Activated naive CD4-positive, alpha-beta T cell treated with anti-CD3 and anti-CD28 coated beads, Interleukin-2, amount 50 U/mL, for 16 hours (primary cell): Measurements from ENCODE around the gene DHX8.

Experiments used
- DNase-seq: peaks from one replicate; pipeline ENCODE4 v3.0.0-alpha.2; 2020

The DHX8 gene

DNA sequence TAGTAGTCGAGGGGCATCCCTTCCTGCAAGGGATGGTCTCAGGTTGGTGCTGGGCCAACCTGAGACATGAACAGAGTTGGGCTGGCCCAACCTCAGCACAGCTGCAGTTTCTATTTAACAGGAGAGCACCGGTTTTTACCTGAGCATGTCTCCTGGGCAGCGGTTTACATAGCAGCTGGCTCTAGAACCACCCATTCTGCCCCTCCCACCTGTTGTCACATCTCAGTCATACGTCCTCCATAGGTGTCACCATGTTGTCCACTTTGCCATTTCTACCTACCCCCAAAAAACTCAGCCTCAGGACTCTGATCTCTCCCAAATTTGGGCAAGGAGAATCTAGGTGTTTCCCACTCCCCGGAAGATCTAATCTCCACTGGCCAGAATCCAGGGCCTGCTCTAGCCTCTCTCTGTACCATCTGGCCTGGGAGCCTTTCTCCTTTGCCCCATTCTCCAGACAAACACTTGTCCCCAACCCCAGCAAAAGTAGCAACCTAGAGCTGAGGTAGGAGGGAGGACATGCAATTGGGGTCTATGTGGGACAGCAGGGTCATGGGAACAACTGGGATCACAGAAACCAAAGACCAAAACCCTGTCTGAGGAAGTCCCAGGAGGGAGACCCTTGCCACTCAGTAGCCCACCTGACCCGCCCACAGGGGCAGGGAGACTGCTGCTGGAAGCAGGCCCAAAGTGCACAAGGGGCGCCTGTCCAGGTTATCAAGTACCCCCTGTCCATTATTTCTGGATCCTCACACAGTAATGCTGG, 43.3 kb downstream of the DHX8 start:
- no peak for DNase-seq

DNA sequence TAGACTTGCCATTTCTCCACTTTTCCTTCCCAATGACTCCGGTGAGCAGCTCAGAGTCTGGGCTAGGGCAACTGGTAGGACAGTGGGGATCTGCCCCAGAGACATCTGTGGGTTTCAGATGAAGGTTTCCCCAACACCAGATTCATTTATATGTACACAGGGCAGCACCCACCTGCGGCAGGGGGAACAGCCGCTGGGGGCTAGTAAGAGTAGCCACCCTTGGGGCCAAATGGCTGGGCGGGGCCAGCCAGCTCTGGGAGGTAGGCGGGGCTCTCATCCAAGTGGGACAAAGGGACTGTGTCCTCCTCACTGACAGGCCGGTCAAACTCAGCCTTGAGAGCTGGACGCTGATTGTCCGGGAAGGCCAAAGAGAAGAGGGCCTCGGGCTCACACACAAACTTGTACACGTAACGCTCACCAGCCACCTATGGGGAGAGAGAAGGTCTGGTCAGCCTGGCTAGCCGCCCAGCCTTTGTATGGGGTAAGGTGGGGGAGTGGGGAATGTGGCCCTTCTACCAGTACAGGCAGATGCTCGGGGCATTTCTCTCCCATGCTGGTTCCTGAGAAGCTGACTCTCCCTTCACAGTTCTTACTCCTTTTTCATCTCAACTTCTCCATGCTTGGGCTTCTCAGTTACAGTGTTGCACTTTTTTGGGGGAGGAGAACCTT, 44.7 kb downstream of the DHX8 start:
- DNase-seq = no peak

- DNase-seq = no peak
Measured at GRCh38 chr17:43528988-43529814, 45.4 kb downstream of the DHX8 start.

DNA sequence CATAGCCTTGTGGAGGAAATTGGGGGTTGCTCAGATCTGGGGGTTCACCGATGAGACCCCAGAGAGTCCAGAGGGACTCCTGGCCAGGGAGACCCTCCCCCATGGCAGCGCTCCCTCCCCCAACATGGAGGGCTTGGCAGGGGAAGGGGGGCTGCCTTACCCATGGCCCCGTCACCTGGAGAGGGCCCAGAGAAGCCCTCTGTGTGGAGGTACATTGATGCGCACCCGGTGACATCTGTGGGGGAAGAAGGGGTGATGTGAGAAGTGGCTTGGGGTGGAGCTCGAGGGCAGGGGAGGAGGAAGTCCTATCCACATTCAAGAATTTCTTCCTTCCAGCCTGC, 46.1 kb downstream of the DHX8 start:
- no peak for DNase-seq

- DNase-seq = no peak
Measured at GRCh38 chr17:43530288-43531081, 46.7 kb downstream of the DHX8 start.

DNA sequence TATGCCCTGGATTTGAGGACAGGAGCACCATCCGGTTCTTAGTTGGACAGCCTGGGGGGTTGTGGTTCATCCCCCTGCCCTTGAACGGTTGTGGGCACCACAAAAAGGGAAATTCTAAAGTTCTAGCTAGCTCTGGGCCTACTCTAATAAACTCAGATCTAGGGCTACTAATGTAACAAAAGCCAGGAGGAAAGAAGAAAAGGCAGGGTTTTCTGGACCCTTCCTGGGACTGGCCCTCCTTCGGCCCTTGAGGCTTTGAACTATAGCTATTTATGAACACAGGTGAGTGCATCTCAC, 47.3 kb downstream of the DHX8 start:
- no peak for DNase-seq

GRCh38 chr17:43531955-43532354, 48.2 kb downstream of the DHX8 start:
- DNase-seq = no peak

DNA sequence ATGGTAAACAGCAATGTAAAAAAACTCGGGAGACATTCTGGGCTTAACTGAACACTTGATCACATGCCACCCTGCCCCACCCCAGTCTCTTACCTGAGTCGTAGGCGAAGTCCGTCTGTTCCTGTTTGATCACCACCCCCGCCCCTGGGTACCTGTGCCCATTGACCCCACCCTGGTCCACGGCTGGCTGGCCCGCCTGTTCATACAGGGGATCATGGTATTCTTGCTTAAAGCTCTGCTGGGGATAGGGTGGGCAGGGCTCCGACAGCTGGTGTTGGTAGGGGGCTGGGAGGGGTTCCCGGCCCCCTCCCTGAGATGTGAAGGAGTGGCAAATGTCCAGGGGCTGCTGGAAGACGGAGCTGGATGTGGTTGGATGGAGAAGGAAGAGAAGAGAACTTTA, 48.8 kb downstream of the DHX8 start:
- no peak for DNase-seq

GRCh38 chr17:43533699-43534098, 49.9 kb downstream of the DHX8 start:
- no peak for DNase-seq

GRCh38 chr17:43534909-43535308, 51.1 kb downstream of the DHX8 start:
- DNase-seq = no peak

- no peak for DNase-seq
Measured at GRCh38 chr17:43536236-43536992, 52.6 kb downstream of the DHX8 start.

- no peak for DNase-seq
Measured at GRCh38 chr17:43540821-43541674, 57.3 kb downstream of the DHX8 start.

- no peak for DNase-seq
Measured at GRCh38 chr17:43542859-43543258, 59.1 kb downstream of the DHX8 start.

DNA sequence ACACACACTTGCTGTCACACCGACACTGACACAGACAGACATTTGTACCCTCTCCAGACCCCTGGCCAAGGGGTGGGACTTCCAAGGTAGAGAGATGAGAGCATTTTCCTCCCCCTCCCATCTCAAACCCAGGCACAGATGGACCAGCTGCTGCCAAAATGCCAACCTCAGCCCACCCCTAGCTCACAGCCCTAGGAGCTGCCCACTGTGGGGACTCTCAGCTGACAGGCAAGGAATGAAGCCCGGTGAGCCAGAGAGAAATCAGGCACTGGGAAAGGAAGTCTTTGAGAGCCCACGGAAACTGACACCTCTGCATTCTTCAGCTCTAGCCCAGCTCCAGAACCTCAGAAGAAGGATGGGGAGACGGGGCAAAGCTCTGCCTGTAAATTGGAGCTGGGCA, 59.5 kb downstream of the DHX8 start:
- no peak for DNase-seq

GRCh38 chr17:43543771-43544575, 60.2 kb downstream of the DHX8 start:
- no peak for DNase-seq

DNA sequence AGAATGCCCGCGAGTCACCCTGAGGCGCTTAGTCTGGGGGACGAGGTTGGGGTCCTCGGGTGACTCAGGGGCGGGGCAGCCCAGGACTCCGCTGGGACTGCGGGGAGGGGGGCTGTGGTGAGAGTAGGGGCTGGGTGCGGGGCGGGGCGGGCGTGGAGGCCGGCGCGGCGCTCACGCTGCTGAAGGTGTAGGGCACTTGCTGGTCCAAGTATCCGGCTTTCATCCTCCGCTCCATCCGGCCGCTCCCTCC, 61.5 kb downstream of the DHX8 start:
- DNase-seq = peak; percentile 29

DNA sequence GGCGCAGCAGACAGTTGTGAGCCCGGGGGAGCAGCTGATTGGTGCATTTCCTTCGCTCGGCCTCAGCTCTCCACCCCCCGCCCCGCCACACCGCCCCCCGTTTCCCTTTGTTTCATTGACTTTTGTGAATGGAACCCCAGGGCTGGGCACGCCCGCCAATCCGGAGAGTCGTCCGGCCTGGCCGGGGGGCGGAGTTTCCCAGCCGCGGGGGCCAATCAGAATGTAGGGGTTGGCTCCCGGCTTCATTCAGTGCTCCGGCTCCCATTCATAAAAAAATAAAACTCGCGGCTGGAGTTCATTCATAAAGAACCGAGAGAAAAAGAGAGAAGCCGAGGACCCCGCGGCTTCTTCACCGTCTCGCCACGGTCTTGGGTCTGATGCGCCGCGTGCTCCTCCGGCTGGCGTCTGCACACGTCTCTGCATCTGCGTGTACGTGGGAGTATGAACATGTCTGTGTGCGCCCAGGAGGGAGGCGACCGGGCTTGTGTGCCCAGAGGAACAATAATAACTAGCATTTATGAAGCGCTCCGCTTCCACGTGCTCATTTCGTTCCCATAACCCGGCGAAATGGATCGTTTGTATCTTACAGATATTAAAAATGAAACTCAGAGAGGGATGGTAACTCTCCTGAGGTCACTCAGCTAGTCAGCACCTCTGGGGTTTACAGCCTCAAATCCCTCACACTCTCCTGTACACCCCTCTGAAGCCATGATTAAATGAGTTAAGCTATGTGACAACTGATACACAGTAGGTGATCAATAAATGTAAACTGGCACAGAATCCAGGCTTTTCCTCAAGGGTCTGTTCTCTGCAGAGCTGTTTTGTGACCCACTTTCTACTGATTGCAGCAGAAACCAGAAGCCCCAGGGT, 62.8 kb downstream of the DHX8 start, which contains the start of gene ETV4:
Gene ETV4, minus strand, starts transcription at position 22 of the 870 bp plus-strand sequence. CDS start 723 bp downstream, outside the sequence.
- DNase-seq = peak; percentile 93

GRCh38 chr17:43547189-43547550, 63.4 kb downstream of the DHX8 start:
- DNase-seq = no peak

GRCh38 chr17:43547659-43548256, 64.0 kb downstream of the DHX8 start:
- no peak for DNase-seq
